Gastrocnemius medialis (tissue), 4 donors: ENCODE results near the gene HPS1.

ENCODE experiments used
- POLR2A ChIP-seq, 2 donors: fragments of 450-650 bp; IDR thresholded peaks; one replicate each; pipeline ENCODE4 v1.6.1; 2017; ENCODE audit warnings: antibody characterized with exemption in 2 of 2, mild to moderate bottlenecking in 2 of 2, moderate library complexity in 2 of 2
- TF ChIP-seq, protein P1 (sequence below), 5 experiments: fragments of 450-650 bp in 3 of 5; fragments of 200-600 bp in 2 of 5; sonication (generic) in 2 of 5; IDR thresholded peaks in 4 of 5; conservative IDR thresholded peaks in 1 of 5; 1 replicate in 4 of 5; 2 replicates in 1 of 5; pipeline ENCODE4 v1.5.1; 2016 to 2019; ENCODE audit warnings: antibody characterized with exemption in 5 of 5, mild to moderate bottlenecking in 3 of 5, moderate library complexity in 3 of 5

DNA sequence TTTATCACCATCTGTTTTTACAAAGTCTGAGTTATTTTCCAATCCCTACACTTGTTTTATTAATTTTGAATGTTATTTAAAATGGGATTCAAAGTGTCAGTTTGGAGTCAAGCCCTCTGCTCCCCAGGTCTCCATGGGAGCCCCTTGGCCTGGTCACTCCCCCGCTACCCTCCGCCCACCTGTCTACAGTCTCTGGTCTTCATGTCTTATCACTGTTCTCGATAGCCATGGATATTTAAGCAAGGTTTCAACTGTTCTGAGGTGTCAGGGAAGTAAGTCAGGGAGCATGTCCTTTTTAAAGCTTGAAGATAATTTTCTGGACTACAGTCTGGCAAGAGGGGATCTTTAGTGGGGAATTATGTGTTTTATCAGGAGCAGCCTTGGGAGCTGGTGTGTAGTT is 19.1 kb upstream of the HPS1 start:
- TF ChIP-seq, protein P1, sequence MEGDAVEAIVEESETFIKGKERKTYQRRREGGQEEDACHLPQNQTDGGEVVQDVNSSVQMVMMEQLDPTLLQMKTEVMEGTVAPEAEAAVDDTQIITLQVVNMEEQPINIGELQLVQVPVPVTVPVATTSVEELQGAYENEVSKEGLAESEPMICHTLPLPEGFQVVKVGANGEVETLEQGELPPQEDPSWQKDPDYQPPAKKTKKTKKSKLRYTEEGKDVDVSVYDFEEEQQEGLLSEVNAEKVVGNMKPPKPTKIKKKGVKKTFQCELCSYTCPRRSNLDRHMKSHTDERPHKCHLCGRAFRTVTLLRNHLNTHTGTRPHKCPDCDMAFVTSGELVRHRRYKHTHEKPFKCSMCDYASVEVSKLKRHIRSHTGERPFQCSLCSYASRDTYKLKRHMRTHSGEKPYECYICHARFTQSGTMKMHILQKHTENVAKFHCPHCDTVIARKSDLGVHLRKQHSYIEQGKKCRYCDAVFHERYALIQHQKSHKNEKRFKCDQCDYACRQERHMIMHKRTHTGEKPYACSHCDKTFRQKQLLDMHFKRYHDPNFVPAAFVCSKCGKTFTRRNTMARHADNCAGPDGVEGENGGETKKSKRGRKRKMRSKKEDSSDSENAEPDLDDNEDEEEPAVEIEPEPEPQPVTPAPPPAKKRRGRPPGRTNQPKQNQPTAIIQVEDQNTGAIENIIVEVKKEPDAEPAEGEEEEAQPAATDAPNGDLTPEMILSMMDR (IDR thresholded peaks at IDR 0.05 in 4 of 5, conservative IDR thresholded peaks at IDR 0.05 in 1 of 5), result no peak
- TF ChIP-seq POLR2A (IDR thresholded peaks at IDR 0.05), result no peak
